ENCODE measurements around the gene SLC39A5. TPM values are rescaled to one million over a fixed set of nuclear protein-coding genes. Genes with fewer than 3 reads are reported as not detected.
A peak's percentile ranks its signal among the peaks of the same experiment; 100 is the strongest.

SLC39A5 gene
- total and polyA plus RNA-seq, 2 of the 13 experiments (the other 11 are each of a cell fraction or from before 2014, with no cell fraction given), result 59.7 to 101 TPM

GRCh38 chr12:56189099-56189917, 40.5 kb upstream of the SLC39A5 start, which contains the start of gene SMARCC2 (continued):
- peak; percentile 25; the same call in 1 of the 2 replicates for TF ChIP-seq ZBTB33 (CRISPR knock-in tag; IDR thresholded peaks at IDR 0.05)
- TF ChIP-seq SALL1 (CRISPR knock-in tag; IDR thresholded peaks at IDR 0.05), result peak; percentile 38; the same call in 1 of the 2 replicates
- TF ChIP-seq FOSL1 (CRISPR knock-in tag; IDR thresholded peaks at IDR 0.05; ENCODE audit: borderline replicate concordance), result no peak
- TF ChIP-seq ETV5 (CRISPR knock-in tag; IDR thresholded peaks at IDR 0.05; ENCODE audit: borderline replicate concordance), result no peak; the same call in 1 of the 2 replicates
- 0 out of 2 replicates have a peak, but pooled peaks have one; percentile 13 for TF ChIP-seq HBP1 (CRISPR knock-in tag; IDR thresholded peaks at IDR 0.05; ENCODE audit: low read depth)
- TF ChIP-seq ZNF605 (CRISPR knock-in tag; IDR thresholded peaks at IDR 0.05), result 0 out of 2 replicates have a peak, but pooled peaks have one; percentile 56
- TF ChIP-seq ZNF232 (CRISPR knock-in tag; IDR thresholded peaks at IDR 0.05; ENCODE audit: borderline replicate concordance), result no peak
- TF ChIP-seq ZBTB38 (CRISPR knock-in tag; IDR thresholded peaks at IDR 0.05), result no peak
- TF ChIP-seq ELF3 (CRISPR knock-in tag; IDR thresholded peaks at IDR 0.05), result peak; percentile 66
- no peak for TF ChIP-seq ZFP82 (CRISPR knock-in tag; IDR thresholded peaks at IDR 0.05; ENCODE audit: borderline replicate concordance)
- no peak for TF ChIP-seq HMGXB3 (CRISPR knock-in tag; IDR thresholded peaks at IDR 0.05; ENCODE audit: borderline replicate concordance)
- TF ChIP-seq NR1H2 (CRISPR knock-in tag; IDR thresholded peaks at IDR 0.05; ENCODE audit: borderline replicate concordance, low read depth), result no peak
- TF ChIP-seq ZNF761 (CRISPR knock-in tag; conservative IDR thresholded peaks at IDR 0.05), result 0 out of 2 replicates have a peak, but pooled peaks have one; percentile 6
- TF ChIP-seq KDM5B (CRISPR knock-in tag; IDR thresholded peaks at IDR 0.05; ENCODE audit: borderline replicate concordance), result 0 out of 2 replicates have a peak, but pooled peaks have one; percentile 38
- TF ChIP-seq HNF1B (CRISPR knock-in tag; IDR thresholded peaks at IDR 0.05), result no peak
- TF ChIP-seq PRMT3 (CRISPR knock-in tag; IDR thresholded peaks at IDR 0.05; ENCODE audit: borderline replicate concordance, low read depth), result no peak
- no peak for TF ChIP-seq KLF15 (CRISPR knock-in tag; IDR thresholded peaks at IDR 0.05; ENCODE audit: borderline replicate concordance)
- peak; percentile 9; the same call in 1 of the 2 replicates for TF ChIP-seq YEATS4 (CRISPR knock-in tag; IDR thresholded peaks at IDR 0.05; ENCODE audit: borderline replicate concordance)
- TF ChIP-seq WIZ (CRISPR knock-in tag; IDR thresholded peaks at IDR 0.05), result no peak

All from HepG2 (cell line).